SU-DHL-6 (cell line): Measurements from ENCODE around the gene CELSR2.

Experiments
- CTCF ChIP-seq: fragments of 200-600 bp; sonication (generic); IDR thresholded peaks from one replicate; pipeline ENCODE4 v1.5.1; 2017; ENCODE audit warnings: antibody characterized with exemption, mild to moderate bottlenecking, low read length, moderate library complexity; ENCODE audit not compliant: insufficient read depth, poor library complexity, severe bottlenecking
- EZH2phosphoT487 ChIP-seq: fragments of 200-600 bp; sonication (generic), shearing (Covaris generic); conservative IDR thresholded peaks from 2 replicates; pipeline ENCODE4 v1.6.1; 2018; ENCODE audit warnings: mild to moderate bottlenecking, antibody characterized with exemption, low read length, moderate library complexity, mixed read lengths

- no peak for TF ChIP-seq EZH2phosphoT487
- TF ChIP-seq CTCF = no peak
Measured at GRCh38 chr1:109256971-109257681, 7.8 kb downstream of the CELSR2 start.
